Fibroblast of mammary gland (primary cell): ENCODE data around the gene ACAD9.

Experiments used
- DNase-seq: peaks from one replicate; pipeline ENCODE4 v3.0.0-alpha.2; 2010; ENCODE audit warnings: low read depth
- H3K4me3 ChIP-seq: 2 replicates; pipeline ENCODE4 v1.5.1; 2011; ENCODE audit warnings: low read depth, mild to moderate bottlenecking, low read length, moderate library complexity; ENCODE audit not compliant: control insufficient read depth
- TF ChIP-seq, protein P1 (sequence below): conservative IDR thresholded peaks from 2 replicates; pipeline ENCODE4 v1.5.1; 2011; ENCODE audit warnings: low read depth, low read length, inconsistent platforms; ENCODE audit not compliant: control insufficient read depth, insufficient read depth

The ACAD9 gene

GRCh38 chr3:128872744-128873143, 6.7 kb upstream of the ACAD9 start:
- TF ChIP-seq, protein P1, sequence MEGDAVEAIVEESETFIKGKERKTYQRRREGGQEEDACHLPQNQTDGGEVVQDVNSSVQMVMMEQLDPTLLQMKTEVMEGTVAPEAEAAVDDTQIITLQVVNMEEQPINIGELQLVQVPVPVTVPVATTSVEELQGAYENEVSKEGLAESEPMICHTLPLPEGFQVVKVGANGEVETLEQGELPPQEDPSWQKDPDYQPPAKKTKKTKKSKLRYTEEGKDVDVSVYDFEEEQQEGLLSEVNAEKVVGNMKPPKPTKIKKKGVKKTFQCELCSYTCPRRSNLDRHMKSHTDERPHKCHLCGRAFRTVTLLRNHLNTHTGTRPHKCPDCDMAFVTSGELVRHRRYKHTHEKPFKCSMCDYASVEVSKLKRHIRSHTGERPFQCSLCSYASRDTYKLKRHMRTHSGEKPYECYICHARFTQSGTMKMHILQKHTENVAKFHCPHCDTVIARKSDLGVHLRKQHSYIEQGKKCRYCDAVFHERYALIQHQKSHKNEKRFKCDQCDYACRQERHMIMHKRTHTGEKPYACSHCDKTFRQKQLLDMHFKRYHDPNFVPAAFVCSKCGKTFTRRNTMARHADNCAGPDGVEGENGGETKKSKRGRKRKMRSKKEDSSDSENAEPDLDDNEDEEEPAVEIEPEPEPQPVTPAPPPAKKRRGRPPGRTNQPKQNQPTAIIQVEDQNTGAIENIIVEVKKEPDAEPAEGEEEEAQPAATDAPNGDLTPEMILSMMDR, result no peak

GRCh38 chr3:128873244-128874022, 6.0 kb upstream of the ACAD9 start:
- H3K4me3 ChIP-seq, result no peak overlapping the region
- DNase-seq, result no peak
- TF ChIP-seq, protein P1, result no peak

More at GRCh38 chr3:128872744-128873143, 6.7 kb upstream of the ACAD9 start:
- DNase-seq, result no peak
- H3K4me3 ChIP-seq, result no peak overlapping the region

DNA sequence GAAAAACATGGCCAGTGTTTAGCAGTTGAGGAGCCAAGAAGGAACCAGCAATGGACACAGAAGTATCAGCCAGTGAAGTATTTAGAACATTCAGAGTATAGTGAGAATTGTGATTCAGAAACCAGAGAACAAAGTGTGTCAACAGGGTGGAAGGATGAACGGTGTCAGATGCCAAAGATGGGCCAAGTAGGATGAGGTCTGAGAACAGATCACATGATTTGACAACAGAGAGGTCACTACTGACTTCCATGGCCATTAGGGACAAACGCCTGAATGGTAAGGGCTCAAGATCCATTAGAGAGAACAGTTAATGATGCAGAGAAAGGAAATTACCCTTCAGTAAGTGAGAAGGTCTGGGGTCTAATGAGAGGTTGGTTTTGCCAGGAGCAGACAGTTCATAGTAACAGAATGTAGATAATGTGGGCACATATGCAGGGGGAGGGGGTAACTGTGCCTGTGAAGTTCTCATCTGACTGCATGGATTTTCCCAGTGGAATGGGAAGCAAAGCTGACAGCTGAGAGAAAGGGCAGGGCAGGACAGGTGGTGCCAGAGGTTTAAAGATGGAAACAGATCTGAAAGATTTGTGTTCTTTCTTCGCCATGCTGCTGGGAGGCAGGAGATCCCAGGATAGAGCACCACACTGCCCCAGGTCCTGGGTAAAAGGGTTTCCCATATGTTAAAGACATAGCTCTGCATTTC, 4.8 kb upstream of the ACAD9 start:
- H3K4me3 ChIP-seq, result no peak overlapping the region
- no peak for DNase-seq
- TF ChIP-seq, protein P1, result no peak

GRCh38 chr3:128875556-128876120, 3.8 kb upstream of the ACAD9 start:
- no peak overlapping the region for H3K4me3 ChIP-seq
- TF ChIP-seq, protein P1, result peak; percentile 40
- DNase-seq, result no peak

- H3K4me3 ChIP-seq, result peak overlapping the region; percentile 94
- TF ChIP-seq, protein P1, result no peak
- no peak for DNase-seq
Observed at GRCh38 chr3:128878011-128878457, 1.4 kb upstream of the ACAD9 start.

DNA sequence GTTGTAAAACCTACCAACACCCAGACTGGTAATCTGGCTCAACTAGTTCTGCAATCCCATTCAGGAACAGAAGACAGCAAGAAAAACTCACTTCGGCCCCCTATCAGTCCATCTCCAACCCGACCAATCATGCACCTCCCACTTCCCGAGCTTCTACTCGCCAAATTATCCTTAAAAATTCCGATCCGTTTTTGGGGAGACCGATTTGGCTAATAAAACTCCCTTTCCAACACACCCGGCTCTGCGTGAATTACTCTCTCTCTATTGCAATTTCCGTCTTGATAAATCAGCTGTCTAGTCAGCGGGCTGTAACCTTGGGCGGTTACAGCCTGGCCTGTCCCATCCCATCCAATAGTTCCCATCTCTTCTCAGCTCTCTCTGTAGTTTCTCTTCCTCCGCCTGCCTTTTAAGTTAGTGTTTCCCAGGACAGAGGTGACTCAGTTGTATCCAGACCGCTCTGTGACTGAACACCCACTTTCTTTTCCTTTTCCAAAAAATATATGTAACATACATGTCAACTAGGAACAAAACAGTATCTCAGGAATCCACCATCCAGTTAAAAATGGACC, 780 bp upstream of the ACAD9 start:
- peak; percentile 84 for DNase-seq
- TF ChIP-seq, protein P1, result no peak
- H3K4me3 ChIP-seq, result peak overlapping the region; percentile 94
